GM19468 (cell line): ENCODE results near the gene ACACB.
"Not testable (repeated sequence)": the region's sequence is repeated elsewhere in the genome, so short reads cannot be mapped to it uniquely, and the experiment has no call there.

Source experiments
- ATAC-seq: cut with Tn5 transposase; IDR thresholded peaks from one replicate; pipeline ENCODE4 v1.9.1; 2021; ENCODE audit warnings: mild to moderate bottlenecking, moderate library complexity, moderate number of reproducible peaks; ENCODE audit not compliant: unreplicated experiment; ENCODE audit errors: extremely low read depth

The ACACB gene

GRCh38 chr12:109137055-109137454 lies 20.7 kb downstream of the ACACB start:
- ATAC-seq, result no peak

DNA sequence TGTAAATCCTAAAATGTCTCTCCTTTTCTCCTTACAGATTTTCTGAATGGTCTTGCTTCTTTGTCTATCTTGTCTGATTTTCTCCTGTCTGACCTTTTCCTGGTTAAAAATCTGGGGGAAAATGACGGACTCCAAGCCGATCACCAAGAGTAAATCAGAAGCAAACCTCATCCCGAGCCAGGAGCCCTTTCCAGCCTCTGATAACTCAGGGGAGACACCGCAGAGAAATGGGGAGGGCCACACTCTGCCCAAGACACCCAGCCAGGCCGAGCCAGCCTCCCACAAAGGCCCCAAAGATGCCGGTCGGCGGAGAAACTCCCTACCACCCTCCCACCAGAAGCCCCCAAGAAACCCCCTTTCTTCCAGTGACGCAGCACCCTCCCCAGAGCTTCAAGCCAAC lies 23.0 kb downstream of the ACACB start:
- no peak for ATAC-seq

GRCh38 chr12:109139791-109140190 lies 23.4 kb downstream of the ACACB start:
- no peak for ATAC-seq

- ATAC-seq, result no peak
Observed at GRCh38 chr12:109140560-109140959, 24.2 kb downstream of the ACACB start.

- no peak for ATAC-seq
Observed at GRCh38 chr12:109144224-109144623, 27.8 kb downstream of the ACACB start.

- not testable (repeated sequence) for ATAC-seq
Observed at GRCh38 chr12:109147126-109147525, 30.7 kb downstream of the ACACB start.

- no peak for ATAC-seq
Observed at GRCh38 chr12:109147954-109148353, 31.6 kb downstream of the ACACB start.

DNA sequence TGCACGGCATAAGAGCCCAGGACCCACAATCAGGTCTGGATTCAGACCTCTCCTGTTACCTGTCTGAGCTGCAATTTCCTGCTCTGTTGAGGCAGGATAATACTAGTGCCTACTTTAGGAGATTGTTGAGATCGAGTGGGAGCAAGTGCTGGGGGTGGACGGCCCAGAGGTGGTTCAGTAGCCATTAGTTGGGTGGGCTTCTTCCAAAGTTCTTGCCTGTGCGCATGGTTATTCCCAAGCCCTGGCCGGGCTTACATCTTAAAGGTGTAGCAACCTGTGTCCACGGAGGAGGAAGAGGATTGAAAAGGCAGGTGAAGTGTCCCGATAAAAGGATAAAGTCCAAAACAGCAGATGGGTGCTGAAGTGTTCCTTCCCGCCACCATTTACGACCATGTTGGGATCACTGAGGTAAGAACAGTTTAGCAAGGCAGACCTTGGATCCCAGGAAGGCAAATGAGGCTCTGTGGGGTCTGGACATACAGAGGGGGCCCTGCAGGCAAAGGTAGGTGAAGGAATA lies 33.8 kb downstream of the ACACB start:
- no peak for ATAC-seq

DNA sequence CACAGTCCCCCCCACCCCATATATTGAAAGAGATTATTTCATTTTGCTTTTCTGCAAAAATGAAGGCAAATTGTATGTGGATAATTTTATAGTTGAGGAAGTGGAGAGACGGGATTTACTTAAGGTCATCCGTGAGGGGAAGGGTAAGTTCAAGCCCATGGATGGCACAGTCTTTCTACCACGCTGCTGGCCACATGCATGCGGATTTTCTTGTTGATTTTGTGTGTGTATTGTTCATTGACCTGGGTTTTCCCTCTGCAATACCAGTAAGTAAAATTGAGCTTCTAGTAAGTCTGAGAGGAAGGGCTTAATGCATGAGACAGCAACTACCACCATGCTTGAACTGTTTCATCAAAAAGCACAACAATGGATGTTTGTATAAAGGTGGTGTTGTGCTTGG lies 35.1 kb downstream of the ACACB start:
- no peak for ATAC-seq

GRCh38 chr12:109153821-109154441 lies 37.5 kb downstream of the ACACB start:
- ATAC-seq, result no peak

DNA sequence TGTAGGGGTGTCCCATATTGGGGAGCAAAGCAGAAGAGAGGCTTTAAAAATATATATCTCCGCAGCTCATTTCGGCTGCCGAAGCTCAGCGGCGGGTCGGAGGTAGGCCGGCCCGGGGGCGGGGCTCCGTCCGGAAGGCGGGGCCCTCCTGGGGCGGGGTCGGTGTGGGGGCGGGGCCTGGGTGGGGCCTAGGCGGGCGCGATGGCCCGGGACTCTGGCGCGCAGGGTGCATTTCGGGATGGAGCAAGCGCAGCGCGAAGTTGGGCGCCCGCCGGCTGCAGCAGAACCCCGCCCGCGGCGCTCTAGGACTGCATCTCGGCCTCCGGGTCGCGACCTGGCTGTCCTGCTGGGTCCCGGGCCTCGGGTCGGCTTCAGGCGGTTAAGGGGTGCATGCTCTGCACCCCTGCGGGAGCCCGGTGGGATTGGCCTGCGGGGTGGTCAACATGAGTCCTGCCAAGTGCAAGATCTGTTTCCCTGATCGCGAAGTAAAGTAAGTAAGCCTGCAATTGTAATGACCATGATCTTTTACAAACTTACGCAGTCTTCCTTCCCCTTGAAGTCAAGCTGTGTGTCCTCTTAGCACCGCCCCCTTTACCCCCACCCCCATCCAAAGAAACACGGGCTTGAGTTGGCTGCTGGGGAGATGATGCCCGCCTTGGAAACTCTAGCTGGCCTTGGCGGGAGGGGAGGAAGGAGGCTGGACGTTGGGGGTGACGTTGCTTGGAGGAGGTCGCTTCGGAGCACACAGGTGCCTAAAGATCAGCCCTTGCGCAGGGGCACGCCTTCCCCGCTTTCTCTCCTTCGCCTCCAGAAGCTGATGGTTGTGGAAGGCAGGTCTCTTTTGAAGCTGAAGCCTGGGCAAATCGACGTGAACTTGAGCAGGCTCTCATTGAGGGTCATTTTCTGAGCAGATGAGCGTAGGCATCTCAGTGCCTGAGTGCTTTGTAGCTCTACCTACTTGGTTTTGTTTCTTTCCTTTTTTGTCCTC lies 38.4 kb downstream of the ACACB start:
- ATAC-seq, result no peak

- ATAC-seq, result no peak
Observed at GRCh38 chr12:109156036-109156435, 39.6 kb downstream of the ACACB start.

GRCh38 chr12:109156586-109156985 lies 40.2 kb downstream of the ACACB start:
- no peak for ATAC-seq

- no peak for ATAC-seq
Observed at GRCh38 chr12:109157986-109158385, 41.6 kb downstream of the ACACB start.

DNA sequence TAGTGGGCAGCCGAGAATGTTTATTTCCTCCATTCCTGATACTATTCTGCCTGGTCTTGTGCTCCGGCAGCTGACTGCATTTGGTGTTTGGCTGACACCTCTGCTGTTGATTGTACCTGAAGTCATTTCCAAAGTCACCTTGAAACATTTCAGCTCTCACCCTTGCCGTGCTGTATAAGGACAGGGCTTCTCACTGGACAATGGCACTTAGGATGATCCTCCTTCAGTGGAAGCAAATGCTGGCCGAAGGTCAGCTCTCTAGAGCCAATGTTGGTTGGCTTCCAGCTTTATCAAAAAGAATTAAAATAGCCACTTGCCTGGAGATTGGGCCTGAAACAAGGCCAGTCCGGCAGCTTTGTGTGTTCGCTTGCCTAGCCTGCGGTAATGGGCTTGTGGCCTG lies 44.0 kb downstream of the ACACB start:
- ATAC-seq, result no peak

- ATAC-seq, result no peak
Observed at GRCh38 chr12:109160873-109161272, 44.5 kb downstream of the ACACB start.

DNA sequence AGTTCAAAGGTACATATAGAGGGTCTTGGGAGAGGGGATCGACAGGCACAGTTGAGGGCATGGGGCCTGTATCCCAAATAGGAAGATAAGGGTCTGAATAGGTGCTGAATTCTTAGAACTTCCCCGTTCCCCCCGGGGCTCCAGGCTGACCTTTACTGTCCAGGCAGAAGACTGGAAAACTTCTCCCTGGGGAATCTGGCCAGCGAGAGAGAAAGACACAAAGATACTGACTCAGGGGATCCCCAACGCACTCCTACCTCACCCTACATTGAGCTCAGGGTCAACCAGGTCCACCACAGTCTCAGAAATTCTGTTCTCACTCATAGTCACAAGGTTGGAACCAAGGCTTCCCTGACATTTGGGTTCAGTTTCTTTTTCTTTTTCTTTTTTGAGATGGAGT lies 46.2 kb downstream of the ACACB start:
- ATAC-seq, result no peak

DNA sequence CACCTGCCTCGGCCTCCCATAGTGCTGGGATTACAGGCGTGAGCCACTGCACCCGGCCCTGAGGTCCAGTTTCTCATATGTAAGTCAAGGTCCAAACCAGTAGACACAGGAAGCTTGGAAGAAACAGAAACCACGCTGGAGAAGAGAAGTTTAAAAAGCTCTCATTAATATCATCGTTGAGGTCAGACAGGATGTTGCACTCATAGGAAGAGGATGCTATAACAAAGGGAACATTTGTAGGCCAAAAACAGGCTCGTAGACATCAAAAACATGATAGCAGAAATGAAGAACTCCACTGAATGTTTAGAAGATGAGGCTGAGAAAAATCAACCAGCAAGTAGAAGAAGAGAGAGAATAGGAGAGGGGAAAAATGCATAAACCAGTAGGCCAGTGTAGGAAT lies 46.8 kb downstream of the ACACB start:
- ATAC-seq, result no peak

DNA sequence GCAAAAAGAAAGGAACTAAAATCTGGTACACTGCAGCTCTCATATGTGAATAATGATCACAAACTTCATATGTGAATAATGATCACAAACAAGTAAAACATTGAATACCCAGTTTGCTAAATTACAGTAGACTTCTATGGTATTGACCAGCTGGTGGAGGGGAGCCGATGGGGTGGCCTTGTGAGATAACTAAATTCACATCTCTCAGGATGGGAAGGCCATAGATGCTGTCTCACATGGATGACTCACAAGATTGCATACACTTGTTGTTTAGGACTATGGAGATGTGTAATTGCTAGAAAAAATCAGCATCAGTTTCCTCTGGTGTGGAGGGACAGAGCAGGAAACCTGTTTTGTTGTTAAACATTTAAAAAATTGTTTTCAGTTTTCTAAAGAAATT lies 49.2 kb downstream of the ACACB start:
- no peak for ATAC-seq

DNA sequence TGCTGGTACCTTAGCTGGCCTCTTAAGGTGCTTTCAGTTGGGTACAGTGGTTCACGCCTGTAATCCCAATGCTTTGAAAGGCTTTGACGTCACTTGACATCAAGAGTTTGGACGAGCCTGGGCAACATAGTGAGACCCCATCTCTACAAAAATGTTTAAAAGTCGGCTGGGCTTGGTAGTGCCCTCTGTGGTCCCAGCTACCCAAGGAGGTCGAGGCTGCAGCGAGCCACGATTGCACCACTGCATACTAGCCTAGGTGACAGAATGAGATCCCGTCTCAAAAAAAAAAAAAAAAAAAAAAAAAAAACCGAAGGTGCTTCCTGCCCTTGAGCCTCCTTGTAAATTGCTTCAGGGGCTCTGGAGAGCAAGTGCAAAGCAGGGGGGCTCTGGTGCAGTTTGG lies 50.0 kb downstream of the ACACB start:
- no peak for ATAC-seq

DNA sequence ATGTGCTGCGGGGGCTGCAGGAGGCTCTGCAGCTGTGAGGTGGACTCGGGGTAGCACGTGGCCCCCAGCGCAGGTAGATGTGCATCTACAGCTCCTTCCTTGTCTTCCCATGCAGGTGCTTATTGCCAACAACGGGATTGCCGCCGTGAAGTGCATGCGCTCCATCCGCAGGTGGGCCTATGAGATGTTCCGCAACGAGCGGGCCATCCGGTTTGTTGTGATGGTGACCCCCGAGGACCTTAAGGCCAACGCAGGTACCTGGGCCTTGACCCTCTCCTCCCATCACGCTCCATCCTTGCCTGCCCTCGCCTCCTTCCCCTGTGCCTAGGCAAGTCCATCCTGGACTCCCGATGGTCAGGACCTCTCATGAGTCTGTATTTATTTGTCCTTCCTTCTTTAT lies 51.4 kb downstream of the ACACB start:
- ATAC-seq, result no peak
